ENCODE results near the gene SPDL1. TPM values are rescaled to one million over a fixed set of nuclear protein-coding genes. Genes with fewer than 3 reads are reported as not detected.

SPDL1 gene
- total RNA-seq, 2 experiments from 2014 or later, result 26.5 to 29.9 TPM

GRCh38 chr5:169550227-169550626 is 33.3 kb upstream of the SPDL1 start:
- CTCF ChIA-PET, result no interaction called here
- H3K9me3 Mint-ChIP-seq, result no peaks in the 10 kb centered on the region
- no peaks in the 10 kb centered on the region for H3K36me3 Mint-ChIP-seq (ENCODE audit: low read depth)
- peaks cover 57% of the 10 kb centered on the region for H3K27me3 Mint-ChIP-seq (ENCODE audit: low read depth)
- peaks cover 9% of the 10 kb centered on the region for H3K4me1 Mint-ChIP-seq (ENCODE audit: low read depth)
- H3K4me3 Mint-ChIP-seq, result no peak overlapping the region
- DNase-seq, result no peak
- H3K27ac Mint-ChIP-seq, result no peak overlapping the region
- intact Hi-C loops (cut with micrococcal nuclease), result no loop called here

- no peaks in the 10 kb centered on the region for H3K36me3 Mint-ChIP-seq (ENCODE audit: low read depth)
- intact Hi-C loops (cut with micrococcal nuclease), result no loop called here
- no peak overlapping the region for H3K4me3 Mint-ChIP-seq
- H3K27me3 Mint-ChIP-seq (ENCODE audit: low read depth), result peaks cover 58% of the 10 kb centered on the region
- DNase-seq, result no peak
- peaks cover 2% of the 10 kb centered on the region for H3K4me1 Mint-ChIP-seq (ENCODE audit: low read depth)
- CTCF ChIA-PET, result no interaction called here
- H3K9me3 Mint-ChIP-seq, result no peaks in the 10 kb centered on the region
- H3K27ac Mint-ChIP-seq, result no peak overlapping the region
Measured at GRCh38 chr5:169551146-169551545, 32.4 kb upstream of the SPDL1 start.

- DNase-seq, result no peak
- no peaks in the 10 kb centered on the region for H3K36me3 Mint-ChIP-seq (ENCODE audit: low read depth)
- no peaks in the 10 kb centered on the region for H3K4me1 Mint-ChIP-seq (ENCODE audit: low read depth)
- H3K27ac Mint-ChIP-seq, result no peak overlapping the region
- CTCF ChIA-PET, result no interaction called here
- H3K27me3 Mint-ChIP-seq (ENCODE audit: low read depth), result peaks cover 58% of the 10 kb centered on the region
- no peaks in the 10 kb centered on the region for H3K9me3 Mint-ChIP-seq
- no peak overlapping the region for H3K4me3 Mint-ChIP-seq
- intact Hi-C loops (cut with micrococcal nuclease), result no loop called here
Measured at GRCh38 chr5:169551696-169552095, 31.9 kb upstream of the SPDL1 start.

GRCh38 chr5:169554251-169554650 is 29.3 kb upstream of the SPDL1 start:
- intact Hi-C loops (cut with micrococcal nuclease), result no loop called here
- Mint-ChIP-seq H3K36me3 (ENCODE audit: low read depth) (no peaks in the 10 kb centered on the region), H3K4me3 (no peak overlapping the region), H3K9me3 (peaks cover 3% of the 10 kb centered on the region), H3K4me1 (ENCODE audit: low read depth) (no peaks in the 10 kb centered on the region), H3K27ac (no peak overlapping the region), H3K27me3 (ENCODE audit: low read depth) (peaks cover 47% of the 10 kb centered on the region)
- CTCF ChIA-PET, result interaction anchor here (0.6 kb wide), 1 partner anchor 130 kb away, joined by 3 read pairs; no protein-coding TSS in a partner anchor
- DNase-seq, result no peak

- H3K36me3 Mint-ChIP-seq (ENCODE audit: low read depth), result no peaks in the 10 kb centered on the region
Measured at GRCh38 chr5:169557838-169558237, 25.7 kb upstream of the SPDL1 start.

GRCh38 chr5:169561893-169562292 is 21.7 kb upstream of the SPDL1 start:
- H3K9me3 Mint-ChIP-seq, result peaks cover 3% of the 10 kb centered on the region
- no peak overlapping the region for H3K27ac Mint-ChIP-seq
- DNase-seq, result no peak
- CTCF ChIA-PET, result no interaction called here
- intact Hi-C loops (cut with micrococcal nuclease), result no loop called here
- peaks cover 31% of the 10 kb centered on the region for H3K27me3 Mint-ChIP-seq (ENCODE audit: low read depth)
- no peaks in the 10 kb centered on the region for H3K36me3 Mint-ChIP-seq (ENCODE audit: low read depth)
- no peak overlapping the region for H3K4me3 Mint-ChIP-seq
- no peaks in the 10 kb centered on the region for H3K4me1 Mint-ChIP-seq (ENCODE audit: low read depth)

More at GRCh38 chr5:169557838-169558237, 25.7 kb upstream of the SPDL1 start:
- intact Hi-C loops (cut with micrococcal nuclease), result no loop called here
- no peak overlapping the region for H3K4me3 Mint-ChIP-seq
- no peaks in the 10 kb centered on the region for H3K4me1 Mint-ChIP-seq (ENCODE audit: low read depth)
- peaks cover 3% of the 10 kb centered on the region for H3K9me3 Mint-ChIP-seq
- no peak overlapping the region for H3K27ac Mint-ChIP-seq
- CTCF ChIA-PET, result no interaction called here
- no peak for DNase-seq
- peaks cover 34% of the 10 kb centered on the region for H3K27me3 Mint-ChIP-seq (ENCODE audit: low read depth)

GRCh38 chr5:169563369-169563768 is 20.2 kb upstream of the SPDL1 start:
- CTCF ChIA-PET, result interaction anchor here (1.3 kb wide), 1 partner anchor 18 kb away, joined by 3 read pairs; no protein-coding TSS in a partner anchor
- no peak for DNase-seq

GRCh38 chr5:169566202-169566601 is 17.4 kb upstream of the SPDL1 start:
- no peak for DNase-seq
- H3K36me3 Mint-ChIP-seq (ENCODE audit: low read depth), result no peaks in the 10 kb centered on the region
- H3K9me3 Mint-ChIP-seq, result no peaks in the 10 kb centered on the region
- H3K27ac Mint-ChIP-seq, result no peak overlapping the region
- peaks cover 33% of the 10 kb centered on the region for H3K27me3 Mint-ChIP-seq (ENCODE audit: low read depth)
- H3K4me1 Mint-ChIP-seq (ENCODE audit: low read depth), result no peaks in the 10 kb centered on the region
- intact Hi-C loops (cut with micrococcal nuclease), result no loop called here
- no peak overlapping the region for H3K4me3 Mint-ChIP-seq
- CTCF ChIA-PET, result interaction anchor here (1.0 kb wide), 1 partner anchor 11 kb away, joined by 4 read pairs; no protein-coding TSS in a partner anchor

More at GRCh38 chr5:169563369-169563768, 20.2 kb upstream of the SPDL1 start:
- Mint-ChIP-seq H3K36me3 (ENCODE audit: low read depth) (no peaks in the 10 kb centered on the region), H3K4me3 (no peak overlapping the region), H3K9me3 (no peaks in the 10 kb centered on the region), H3K27me3 (ENCODE audit: low read depth) (peaks cover 34% of the 10 kb centered on the region), H3K27ac (no peak overlapping the region), H3K4me1 (ENCODE audit: low read depth) (no peaks in the 10 kb centered on the region)
- intact Hi-C loops (cut with micrococcal nuclease), result no loop called here

GRCh38 chr5:169567079-169567478 is 16.5 kb upstream of the SPDL1 start:
- H3K27me3 Mint-ChIP-seq (ENCODE audit: low read depth), result peaks cover 31% of the 10 kb centered on the region
- H3K36me3 Mint-ChIP-seq (ENCODE audit: low read depth), result no peaks in the 10 kb centered on the region
- no peaks in the 10 kb centered on the region for H3K9me3 Mint-ChIP-seq
- no peak overlapping the region for H3K27ac Mint-ChIP-seq
- no peaks in the 10 kb centered on the region for H3K4me1 Mint-ChIP-seq (ENCODE audit: low read depth)
- intact Hi-C loops (cut with micrococcal nuclease), result no loop called here
- CTCF ChIA-PET, result no interaction called here
- DNase-seq, result peak; percentile 9
- no peak overlapping the region for H3K4me3 Mint-ChIP-seq

GRCh38 chr5:169569513-169569912 is 14.1 kb upstream of the SPDL1 start:
- H3K27me3 Mint-ChIP-seq (ENCODE audit: low read depth), result peaks cover 30% of the 10 kb centered on the region
- DNase-seq, result no peak
- H3K9me3 Mint-ChIP-seq, result no peaks in the 10 kb centered on the region
- intact Hi-C loops (cut with micrococcal nuclease), result no loop called here
- CTCF ChIA-PET, result interaction anchor here (1.5 kb wide), 1 partner anchor 582 kb away, joined by 3 read pairs; no protein-coding TSS in a partner anchor
- no peak overlapping the region for H3K27ac Mint-ChIP-seq
- no peaks in the 10 kb centered on the region for H3K4me1 Mint-ChIP-seq (ENCODE audit: low read depth)
- no peaks in the 10 kb centered on the region for H3K36me3 Mint-ChIP-seq (ENCODE audit: low read depth)
- no peak overlapping the region for H3K4me3 Mint-ChIP-seq

GRCh38 chr5:169571355-169571754 is 12.2 kb upstream of the SPDL1 start:
- CTCF ChIA-PET, result interaction anchor here (1.5 kb wide), 1 partner anchor 10 kb away, joined by 4 read pairs; no protein-coding TSS in a partner anchor
- intact Hi-C loops (cut with micrococcal nuclease), result no loop called here
- no peaks in the 10 kb centered on the region for H3K9me3 Mint-ChIP-seq
- no peak overlapping the region for H3K4me3 Mint-ChIP-seq
- DNase-seq, result no peak
- H3K36me3 Mint-ChIP-seq (ENCODE audit: low read depth), result no peaks in the 10 kb centered on the region
- H3K27me3 Mint-ChIP-seq (ENCODE audit: low read depth), result peaks cover 30% of the 10 kb centered on the region
- no peaks in the 10 kb centered on the region for H3K4me1 Mint-ChIP-seq (ENCODE audit: low read depth)
- no peak overlapping the region for H3K27ac Mint-ChIP-seq

- CTCF ChIA-PET, result no interaction called here
- Mint-ChIP-seq H3K27me3 (ENCODE audit: low read depth) (peaks cover 21% of the 10 kb centered on the region), H3K27ac (no peak overlapping the region), H3K4me3 (no peak overlapping the region), H3K4me1 (ENCODE audit: low read depth) (no peaks in the 10 kb centered on the region), H3K9me3 (no peaks in the 10 kb centered on the region), H3K36me3 (ENCODE audit: low read depth) (no peaks in the 10 kb centered on the region)
- DNase-seq, result no peak
- intact Hi-C loops (cut with micrococcal nuclease), result no loop called here
Measured at GRCh38 chr5:169574134-169574646, 9.4 kb upstream of the SPDL1 start.

GRCh38 chr5:169576181-169576598 is 7.4 kb upstream of the SPDL1 start:
- no peak overlapping the region for H3K27ac Mint-ChIP-seq
- CTCF ChIA-PET, result interaction anchor here (0.8 kb wide), 1 partner anchor 589 kb away, joined by 3 read pairs; no protein-coding TSS in a partner anchor
- H3K27me3 Mint-ChIP-seq (ENCODE audit: low read depth), result peaks cover 10% of the 10 kb centered on the region
- H3K4me3 Mint-ChIP-seq, result no peak overlapping the region
- intact Hi-C loops (cut with micrococcal nuclease), result no loop called here
- no peaks in the 10 kb centered on the region for H3K36me3 Mint-ChIP-seq (ENCODE audit: low read depth)
- no peak for DNase-seq
- H3K9me3 Mint-ChIP-seq, result no peaks in the 10 kb centered on the region
- H3K4me1 Mint-ChIP-seq (ENCODE audit: low read depth), result peaks cover 6% of the 10 kb centered on the region

Data from activated naive CD4-positive, alpha-beta T cell treated with anti-CD3 and anti-CD28 coated beads for 36 hours (primary cell).